Measurements from ENCODE around the gene PRRC2B.
"Not testable (repeated sequence)": the region's sequence is repeated elsewhere in the genome, so short reads cannot be mapped to it uniquely, and the experiment has no call there.

The PRRC2B gene

GRCh38 chr9:131511880-131512279, 118.0 kb downstream of the PRRC2B start:
- Mint-ChIP-seq H3K36me3 (ENCODE audit: low read depth) (peaks cover 13% of the 10 kb centered on the region), H3K9me3 (peaks cover 12% of the 10 kb centered on the region), H3K27ac (no peak overlapping the region), H3K4me1 (ENCODE audit: low read depth) (peaks cover 17% of the 10 kb centered on the region), H3K4me3 (no peak overlapping the region), H3K27me3 (no peaks in the 10 kb centered on the region)
- intact Hi-C loops (cut with micrococcal nuclease), result no loop called here

GRCh38 chr9:131513177-131513576, 119.3 kb downstream of the PRRC2B start:
- Mint-ChIP-seq H3K9me3 (peaks cover 12% of the 10 kb centered on the region), H3K27me3 (no peaks in the 10 kb centered on the region), H3K36me3 (ENCODE audit: low read depth) (peaks cover 6% of the 10 kb centered on the region), H3K27ac (no peak overlapping the region), H3K4me1 (ENCODE audit: low read depth) (peaks cover 17% of the 10 kb centered on the region), H3K4me3 (no peak overlapping the region)
- intact Hi-C loops (cut with micrococcal nuclease), result no loop called here

- intact Hi-C loops (cut with micrococcal nuclease); H3K27me3 Mint-ChIP-seq; H3K36me3 Mint-ChIP-seq (ENCODE audit: low read depth); H3K4me3 Mint-ChIP-seq; H3K27ac Mint-ChIP-seq: not testable (repeated sequence)
- Mint-ChIP-seq H3K9me3 (peaks cover 12% of the 10 kb centered on the region), H3K4me1 (ENCODE audit: low read depth) (peaks cover 17% of the 10 kb centered on the region)
Measured at GRCh38 chr9:131515559-131516031, 121.7 kb downstream of the PRRC2B start.

GRCh38 chr9:131516100-131516499, 122.2 kb downstream of the PRRC2B start:
- intact Hi-C loops (cut with micrococcal nuclease), result no loop called here
- no peaks in the 10 kb centered on the region for H3K27me3 Mint-ChIP-seq
- no peak overlapping the region for H3K4me3 Mint-ChIP-seq
- H3K4me1 Mint-ChIP-seq (ENCODE audit: low read depth), result peaks cover 14% of the 10 kb centered on the region
- H3K9me3 Mint-ChIP-seq, result peaks cover 12% of the 10 kb centered on the region
- H3K36me3 Mint-ChIP-seq (ENCODE audit: low read depth), result no peaks in the 10 kb centered on the region
- H3K27ac Mint-ChIP-seq, result no peak overlapping the region

- intact Hi-C loops (cut with micrococcal nuclease), result no loop called here
- H3K4me3 Mint-ChIP-seq, result no peak overlapping the region
- peaks cover 12% of the 10 kb centered on the region for H3K9me3 Mint-ChIP-seq
- H3K27ac Mint-ChIP-seq, result no peak overlapping the region
- no peaks in the 10 kb centered on the region for H3K27me3 Mint-ChIP-seq
- no peaks in the 10 kb centered on the region for H3K36me3 Mint-ChIP-seq (ENCODE audit: low read depth)
- H3K4me1 Mint-ChIP-seq (ENCODE audit: low read depth), result peaks cover 6% of the 10 kb centered on the region
Measured at GRCh38 chr9:131516930-131517329, 123.0 kb downstream of the PRRC2B start.

- intact Hi-C loops (cut with micrococcal nuclease), result no loop called here
- no peaks in the 10 kb centered on the region for H3K36me3 Mint-ChIP-seq (ENCODE audit: low read depth)
- no peaks in the 10 kb centered on the region for H3K27me3 Mint-ChIP-seq
- peaks cover 12% of the 10 kb centered on the region for H3K9me3 Mint-ChIP-seq
- H3K4me1 Mint-ChIP-seq (ENCODE audit: low read depth), result peaks cover 6% of the 10 kb centered on the region
- no peak overlapping the region for H3K4me3 Mint-ChIP-seq
- no peak overlapping the region for H3K27ac Mint-ChIP-seq
Measured at GRCh38 chr9:131517761-131518190, 123.9 kb downstream of the PRRC2B start.

GRCh38 chr9:131518553-131518952, 124.7 kb downstream of the PRRC2B start:
- Mint-ChIP-seq H3K9me3 (peaks cover 9% of the 10 kb centered on the region), H3K27ac (no peak overlapping the region), H3K4me3 (no peak overlapping the region), H3K36me3 (ENCODE audit: low read depth) (no peaks in the 10 kb centered on the region), H3K27me3 (no peaks in the 10 kb centered on the region), H3K4me1 (ENCODE audit: low read depth) (peaks cover 6% of the 10 kb centered on the region)
- intact Hi-C loops (cut with micrococcal nuclease), result no loop called here

- no peaks in the 10 kb centered on the region for H3K27me3 Mint-ChIP-seq
- no peaks in the 10 kb centered on the region for H3K4me1 Mint-ChIP-seq (ENCODE audit: low read depth)
- no peak overlapping the region for H3K4me3 Mint-ChIP-seq
- no peaks in the 10 kb centered on the region for H3K9me3 Mint-ChIP-seq
- H3K36me3 Mint-ChIP-seq (ENCODE audit: low read depth), result no peaks in the 10 kb centered on the region
- intact Hi-C loops (cut with micrococcal nuclease), result no loop called here
- no peak overlapping the region for H3K27ac Mint-ChIP-seq
Measured at GRCh38 chr9:131520503-131520902, 126.6 kb downstream of the PRRC2B start.

GRCh38 chr9:131521203-131521602, 127.3 kb downstream of the PRRC2B start:
- H3K4me1 Mint-ChIP-seq (ENCODE audit: low read depth), result no peaks in the 10 kb centered on the region
- no peak overlapping the region for H3K27ac Mint-ChIP-seq
- H3K9me3 Mint-ChIP-seq, result no peaks in the 10 kb centered on the region
- intact Hi-C loops (cut with micrococcal nuclease), result no loop called here
- H3K36me3 Mint-ChIP-seq (ENCODE audit: low read depth), result no peaks in the 10 kb centered on the region
- no peak overlapping the region for H3K4me3 Mint-ChIP-seq
- H3K27me3 Mint-ChIP-seq, result no peaks in the 10 kb centered on the region

- Mint-ChIP-seq H3K4me1 (ENCODE audit: low read depth) (no peaks in the 10 kb centered on the region), H3K36me3 (ENCODE audit: low read depth) (no peaks in the 10 kb centered on the region), H3K27ac (no peak overlapping the region), H3K9me3 (no peaks in the 10 kb centered on the region), H3K27me3 (no peaks in the 10 kb centered on the region), H3K4me3 (no peak overlapping the region)
- intact Hi-C loops (cut with micrococcal nuclease), result no loop called here
Measured at GRCh38 chr9:131521822-131522221, 127.9 kb downstream of the PRRC2B start.

GRCh38 chr9:131522257-131523085, 128.6 kb downstream of the PRRC2B start:
- H3K4me1 Mint-ChIP-seq (ENCODE audit: low read depth), result no peaks in the 10 kb centered on the region

GRCh38 chr9:131523086-131523388, 129.2 kb downstream of the PRRC2B start:
- Mint-ChIP-seq H3K27me3 (no peaks in the 10 kb centered on the region), H3K9me3 (no peaks in the 10 kb centered on the region), H3K27ac (no peak overlapping the region), H3K4me3 (no peak overlapping the region), H3K36me3 (ENCODE audit: low read depth) (no peaks in the 10 kb centered on the region), H3K4me1 (ENCODE audit: low read depth) (no peaks in the 10 kb centered on the region)
- intact Hi-C loops (cut with micrococcal nuclease), result no loop called here

More at GRCh38 chr9:131522257-131523085, 128.6 kb downstream of the PRRC2B start:
- Mint-ChIP-seq H3K27me3 (no peaks in the 10 kb centered on the region), H3K9me3 (no peaks in the 10 kb centered on the region), H3K27ac (no peak overlapping the region), H3K36me3 (ENCODE audit: low read depth) (no peaks in the 10 kb centered on the region), H3K4me3 (no peak overlapping the region)
- intact Hi-C loops (cut with micrococcal nuclease), result no loop called here

GRCh38 chr9:131523451-131524435, 129.9 kb downstream of the PRRC2B start:
- no peaks in the 10 kb centered on the region for H3K36me3 Mint-ChIP-seq (ENCODE audit: low read depth)
- no peaks in the 10 kb centered on the region for H3K9me3 Mint-ChIP-seq

GRCh38 chr9:131524665-131525315, 130.9 kb downstream of the PRRC2B start:
- intact Hi-C loops (cut with micrococcal nuclease), result no loop called here
- Mint-ChIP-seq H3K36me3 (ENCODE audit: low read depth) (no peaks in the 10 kb centered on the region), H3K9me3 (no peaks in the 10 kb centered on the region), H3K4me1 (ENCODE audit: low read depth) (peaks cover 14% of the 10 kb centered on the region), H3K27me3 (no peaks in the 10 kb centered on the region), H3K4me3 (no peak overlapping the region), H3K27ac (no peak overlapping the region)

More at GRCh38 chr9:131523451-131524435, 129.9 kb downstream of the PRRC2B start:
- H3K4me3 Mint-ChIP-seq, result no peak overlapping the region
- H3K27ac Mint-ChIP-seq, result no peak overlapping the region
- intact Hi-C loops (cut with micrococcal nuclease), result no loop called here
- H3K4me1 Mint-ChIP-seq (ENCODE audit: low read depth), result peaks cover 7% of the 10 kb centered on the region
- H3K27me3 Mint-ChIP-seq, result no peaks in the 10 kb centered on the region

Measured in dendritic cell treated with granulocyte-macrophage colony-stimulating factor and Interleukin-4, amounts not matched to agents 40 ng/mL and 50 ng/mL, for 4 days (primary cell).